ENCODE data around the gene EMCN.

DNA sequence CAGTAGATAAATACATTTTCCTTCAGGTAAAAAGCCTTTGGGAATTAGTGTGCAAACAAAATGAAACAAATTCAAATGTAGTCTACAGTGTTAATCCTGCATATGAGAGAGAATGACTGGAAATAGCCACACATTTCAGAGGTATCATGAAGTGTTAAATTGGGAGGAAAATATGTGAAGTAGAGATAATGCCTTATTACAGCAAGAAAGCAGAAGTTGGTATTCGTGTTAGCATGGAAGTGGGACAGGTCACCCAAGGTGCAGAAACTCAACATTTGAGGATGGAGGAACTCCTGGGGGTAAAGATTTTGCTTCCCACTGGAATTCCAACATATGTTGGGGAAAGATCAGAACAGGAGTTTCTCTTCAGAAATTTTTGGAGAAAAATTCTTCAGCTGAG lies 51.3 kb downstream of the EMCN start:
- TF ChIP-seq, protein P1, sequence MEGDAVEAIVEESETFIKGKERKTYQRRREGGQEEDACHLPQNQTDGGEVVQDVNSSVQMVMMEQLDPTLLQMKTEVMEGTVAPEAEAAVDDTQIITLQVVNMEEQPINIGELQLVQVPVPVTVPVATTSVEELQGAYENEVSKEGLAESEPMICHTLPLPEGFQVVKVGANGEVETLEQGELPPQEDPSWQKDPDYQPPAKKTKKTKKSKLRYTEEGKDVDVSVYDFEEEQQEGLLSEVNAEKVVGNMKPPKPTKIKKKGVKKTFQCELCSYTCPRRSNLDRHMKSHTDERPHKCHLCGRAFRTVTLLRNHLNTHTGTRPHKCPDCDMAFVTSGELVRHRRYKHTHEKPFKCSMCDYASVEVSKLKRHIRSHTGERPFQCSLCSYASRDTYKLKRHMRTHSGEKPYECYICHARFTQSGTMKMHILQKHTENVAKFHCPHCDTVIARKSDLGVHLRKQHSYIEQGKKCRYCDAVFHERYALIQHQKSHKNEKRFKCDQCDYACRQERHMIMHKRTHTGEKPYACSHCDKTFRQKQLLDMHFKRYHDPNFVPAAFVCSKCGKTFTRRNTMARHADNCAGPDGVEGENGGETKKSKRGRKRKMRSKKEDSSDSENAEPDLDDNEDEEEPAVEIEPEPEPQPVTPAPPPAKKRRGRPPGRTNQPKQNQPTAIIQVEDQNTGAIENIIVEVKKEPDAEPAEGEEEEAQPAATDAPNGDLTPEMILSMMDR (IDR thresholded peaks at IDR 0.05): no peak
- TF ChIP-seq CBX2 (IDR thresholded peaks at IDR 0.05; ENCODE audit: borderline replicate concordance, low read depth) (no peak), JUNB (IDR thresholded peaks at IDR 0.05) (no peak), RAD21 (conservative IDR thresholded peaks at IDR 0.05 in 1 of 2, IDR thresholded peaks at IDR 0.05 in 1 of 2) (no peak)

Measured in A549 (cell line).